ENCODE measurements around the gene KEAP1. TPM values are rescaled to one million over a fixed set of nuclear protein-coding genes. Genes with fewer than 3 reads are reported as not detected.

KEAP1 gene
- total and polyA plus RNA-seq, 10 of the 15 experiments (the other 5 are each of a cell fraction or from before 2014, with no cell fraction given): 1.4 to 87.7 (median 48.6) TPM

GRCh38 chr19:10497371-10497770 is 5.8 kb downstream of the KEAP1 start:
- WGBS (ENCODE audit: insufficient coverage, insufficient replicate concordance, low lambda C conversion rate, missing lambda C conversion rate): 81% methylated on average over 4 of the region's 4 CpGs
- H3K4me1 ChIP-seq (ENCODE audit: control insufficient read depth, insufficient read depth, low read length): peaks cover 20% of the 10 kb centered on the region
- DNase-seq (ENCODE audit: low read depth, low spot score): no peak
- no peak for ATAC-seq
- in situ Hi-C loops (cut with MboI): no loop called here
- no peak overlapping the region for H2AFZ ChIP-seq (ENCODE audit: control insufficient read depth, low read depth, low read length)
- no peaks in the 10 kb centered on the region for H3K9me3 ChIP-seq (replicated peaks; ENCODE audit: control insufficient read depth, insufficient read depth, low read length)
- intact Hi-C loops (cut with micrococcal nuclease; ENCODE audit: unreplicated experiment): no loop called here
- no peaks in the 10 kb centered on the region for H3K27me3 ChIP-seq (replicated peaks in 1 of 2; ENCODE audit: control insufficient read depth in 2 of 2, insufficient read depth in 2 of 2, low read length in 1 of 2)
- SMC1A ChIA-PET (ENCODE audit: uncharacterized antibody, unreplicated experiment): interaction anchor here (0.7 to 2.2 kb wide), 3 partner anchors 14 to 45 kb away, joined by 3 to 9 read pairs (median 3); no protein-coding TSS in a partner anchor
- TF ChIP-seq POLR2A (IDR thresholded peaks at IDR 0.05; ENCODE audit: low read depth, low read length) (no peak), TCF3 (IDR thresholded peaks at IDR 0.05; ENCODE audit: borderline replicate concordance, insufficient read depth, low read depth, low read length) (no peak), SMAD1 (IDR thresholded peaks at IDR 0.05; ENCODE audit: low read depth, partially characterized antibody) (no peak), ZSCAN29 (IDR thresholded peaks at IDR 0.05) (no peak), NKRF (conservative IDR thresholded peaks at IDR 0.05) (no peak), NBN (IDR thresholded peaks at IDR 0.05) (no peak), TARDBP (IDR thresholded peaks at IDR 0.05; ENCODE audit: borderline replicate concordance) (no peak), SMAD5 (IDR thresholded peaks at IDR 0.05; ENCODE audit: low read depth) (no peak), ZBTB33 (IDR thresholded peaks at IDR 0.05) (no peak)
- no peak for FAIRE-seq
- H3K4me2 ChIP-seq (ENCODE audit: control insufficient read depth, insufficient read depth): peak overlapping the region; percentile 33; the same call in 1 of the 2 replicates
- peaks cover 47% of the 10 kb centered on the region for H3K79me2 ChIP-seq (ENCODE audit: control insufficient read depth, insufficient read depth, low read length)
- CTCF ChIA-PET: interaction anchor here (1.1 to 1.5 kb wide), 3 partner anchors 14 to 84 kb away, joined by 3 to 4 read pairs (median 3); no protein-coding TSS in a partner anchor
- RAD21 ChIA-PET (ENCODE audit: unreplicated experiment): no interaction called here
- no peaks in the 10 kb centered on the region for H4K20me1 ChIP-seq (ENCODE audit: control insufficient read depth, insufficient read depth)
- no peak overlapping the region for H3K9ac ChIP-seq (ENCODE audit: control insufficient read depth, insufficient read depth, low read length)
- H3K4me3 ChIP-seq: no peak overlapping the region
- POLR2A ChIA-PET: interaction anchor here (1.3 kb wide), 1 partner anchor 70 kb away, joined by 3 read pairs; no protein-coding TSS in a partner anchor
- no peak overlapping the region for H3K27ac ChIP-seq (ENCODE audit: control insufficient read depth, insufficient read depth)
- peaks cover 10 to 32% of the 10 kb centered on the region in 2 experiments for H3K36me3 ChIP-seq (ENCODE audit: control insufficient read depth in 2 of 2, insufficient read depth in 2 of 2, low read length in 1 of 2)
- BruUV-seq (replicated peaks): no TSS peak

Data from GM12878 (cell line).